ENCODE results near the gene MADCAM1.

MADCAM1 gene

DNA sequence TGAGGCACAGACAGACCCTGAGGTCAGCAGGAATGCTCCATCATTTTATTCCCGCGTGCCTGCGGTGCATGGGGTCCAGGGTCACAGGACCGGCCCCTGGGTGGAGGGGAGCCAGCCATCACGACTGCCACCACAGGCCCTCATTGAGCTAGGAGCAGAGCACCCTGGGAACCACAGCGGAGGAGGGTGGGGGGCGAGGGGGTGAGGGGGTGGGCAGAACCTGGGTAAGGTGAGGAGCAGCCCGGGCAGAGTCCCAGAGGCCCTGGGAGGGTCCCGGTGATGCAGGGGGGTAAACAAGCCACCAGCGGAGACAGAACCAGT, 1.2 kb upstream of the MADCAM1 start:
- Mint-ChIP-seq H3K27ac (peak overlapping the region in 1 of 3 experiments; percentile 48), H3K36me3 (ENCODE audit: low read depth) (peaks cover 4% of the 10 kb centered on the region), H3K4me3 (peak overlapping the region in 2 of 3 experiments; percentile 35 to 63), H3K9me3 (no peaks in the 10 kb centered on the region), H3K27me3 (ENCODE audit: low read depth) (peaks cover 34% of the 10 kb centered on the region), H3K4me1 (peaks cover 4% of the 10 kb centered on the region)
- TF ChIP-seq, protein P1, sequence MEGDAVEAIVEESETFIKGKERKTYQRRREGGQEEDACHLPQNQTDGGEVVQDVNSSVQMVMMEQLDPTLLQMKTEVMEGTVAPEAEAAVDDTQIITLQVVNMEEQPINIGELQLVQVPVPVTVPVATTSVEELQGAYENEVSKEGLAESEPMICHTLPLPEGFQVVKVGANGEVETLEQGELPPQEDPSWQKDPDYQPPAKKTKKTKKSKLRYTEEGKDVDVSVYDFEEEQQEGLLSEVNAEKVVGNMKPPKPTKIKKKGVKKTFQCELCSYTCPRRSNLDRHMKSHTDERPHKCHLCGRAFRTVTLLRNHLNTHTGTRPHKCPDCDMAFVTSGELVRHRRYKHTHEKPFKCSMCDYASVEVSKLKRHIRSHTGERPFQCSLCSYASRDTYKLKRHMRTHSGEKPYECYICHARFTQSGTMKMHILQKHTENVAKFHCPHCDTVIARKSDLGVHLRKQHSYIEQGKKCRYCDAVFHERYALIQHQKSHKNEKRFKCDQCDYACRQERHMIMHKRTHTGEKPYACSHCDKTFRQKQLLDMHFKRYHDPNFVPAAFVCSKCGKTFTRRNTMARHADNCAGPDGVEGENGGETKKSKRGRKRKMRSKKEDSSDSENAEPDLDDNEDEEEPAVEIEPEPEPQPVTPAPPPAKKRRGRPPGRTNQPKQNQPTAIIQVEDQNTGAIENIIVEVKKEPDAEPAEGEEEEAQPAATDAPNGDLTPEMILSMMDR (IDR thresholded peaks at IDR 0.05; ENCODE audit: unreplicated experiment in 3 of 3): no peak

- peaks cover 4% of the 10 kb centered on the region for H3K4me1 Mint-ChIP-seq
- H3K27ac Mint-ChIP-seq: peak overlapping the region in 1 of 3 experiments; percentile 48
- peak overlapping the region; percentile 48 to 67 (median 63) for H3K4me3 Mint-ChIP-seq
- peaks cover 4% of the 10 kb centered on the region for H3K36me3 Mint-ChIP-seq (ENCODE audit: low read depth)
- peaks cover 39% of the 10 kb centered on the region for H3K27me3 Mint-ChIP-seq (ENCODE audit: low read depth)
- TF ChIP-seq, protein P1 (IDR thresholded peaks at IDR 0.05; ENCODE audit: unreplicated experiment in 3 of 3): peak; percentile 87 to 89 (median 87)
- H3K9me3 Mint-ChIP-seq: no peaks in the 10 kb centered on the region
These were observed 729 bp upstream of the MADCAM1 start for GRCh38 chr19:495402-496111.

- Mint-ChIP-seq H3K36me3 (ENCODE audit: low read depth) (peaks cover 4% of the 10 kb centered on the region), H3K27me3 (ENCODE audit: low read depth) (peaks cover 43% of the 10 kb centered on the region), H3K9me3 (no peaks in the 10 kb centered on the region), H3K27ac (no peak overlapping the region), H3K4me1 (peaks cover 4% of the 10 kb centered on the region), H3K4me3 (peak overlapping the region in 1 of 3 experiments; percentile 46)
- TF ChIP-seq, protein P1 (IDR thresholded peaks at IDR 0.05; ENCODE audit: unreplicated experiment in 3 of 3): no peak
These were observed 700 bp downstream of the MADCAM1 start for GRCh38 chr19:496986-497385.

DNA sequence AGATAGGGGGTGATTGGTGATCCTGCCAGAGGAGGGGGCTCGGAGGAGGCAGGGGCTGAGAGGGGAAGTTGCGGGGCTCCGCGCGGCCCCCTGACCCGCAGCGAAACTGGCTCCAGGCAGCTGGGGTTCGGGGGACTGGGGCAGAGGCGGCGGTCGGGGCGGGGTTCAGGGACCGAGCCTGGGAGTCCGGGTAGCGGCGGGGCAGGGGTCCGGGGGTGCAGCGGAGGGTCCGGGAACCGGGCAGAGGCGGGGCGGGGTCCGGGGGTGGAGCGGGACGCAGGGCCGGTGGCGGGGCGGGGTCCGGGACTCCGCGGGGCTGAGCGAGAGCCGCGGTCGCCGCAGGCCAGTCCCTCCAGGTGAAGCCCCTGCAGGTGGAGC, 1.2 kb downstream of the MADCAM1 start:
- Mint-ChIP-seq H3K4me3 (peak overlapping the region in 1 of 3 experiments; percentile 46), H3K27me3 (ENCODE audit: low read depth) (peaks cover 48% of the 10 kb centered on the region), H3K36me3 (ENCODE audit: low read depth) (peaks cover 4% of the 10 kb centered on the region), H3K9me3 (no peaks in the 10 kb centered on the region), H3K27ac (no peak overlapping the region), H3K4me1 (peaks cover 4% of the 10 kb centered on the region)
- TF ChIP-seq, protein P1 (IDR thresholded peaks at IDR 0.05; ENCODE audit: unreplicated experiment in 3 of 3): no peak

- TF ChIP-seq, protein P1 (IDR thresholded peaks at IDR 0.05; ENCODE audit: unreplicated experiment in 3 of 3): no peak
- peaks cover 4% of the 10 kb centered on the region for H3K36me3 Mint-ChIP-seq (ENCODE audit: low read depth)
- H3K27ac Mint-ChIP-seq: no peak overlapping the region
- no peaks in the 10 kb centered on the region for H3K9me3 Mint-ChIP-seq
- H3K27me3 Mint-ChIP-seq (ENCODE audit: low read depth): peaks cover 53% of the 10 kb centered on the region
- peak overlapping the region in 2 of 3 experiments; percentile 50 to 66 for H3K4me3 Mint-ChIP-seq
- peaks cover 4% of the 10 kb centered on the region for H3K4me1 Mint-ChIP-seq
These were observed 1.7 kb downstream of the MADCAM1 start for GRCh38 chr19:497869-498510.
